Cardiac muscle cell (in vitro differentiated cells and primary cell): ENCODE measurements around the gene ADO. TPM values are rescaled to one million over a fixed set of nuclear protein-coding genes. Genes with fewer than 3 reads are reported as not detected.

Source experiments
- DNase-seq, 2 donors: peaks; one replicate each; pipeline versions ENCODE4 v3.0.0 to v3.0.0-alpha.2; 2010 to 2017; ENCODE audit warnings: low read depth in 1 of 2, low spot score in 1 of 2
- H3K27ac ChIP-seq: fragments of 200-600 bp; sonication (generic); 2 replicates; pipeline ENCODE4 v1.5.1; 2016
- H3K27me3 ChIP-seq: fragments of 200-600 bp; sonication (generic); 2 replicates; pipeline ENCODE4 v1.6.0; 2016; ENCODE audit warnings: control low read depth
- H3K36me3 ChIP-seq: fragments of 200-600 bp; sonication (generic); 2 replicates; pipeline ENCODE4 v1.5.1; 2016; ENCODE audit warnings: control low read depth
- H3K4me1 ChIP-seq: fragments of 200-600 bp; sonication (generic); 2 replicates; pipeline ENCODE4 v1.8.1; 2017; ENCODE audit warnings: low read depth, mild to moderate bottlenecking, mixed run types
- H3K4me3 ChIP-seq: fragments of 200-600 bp; sonication (generic); 2 replicates; pipeline ENCODE4 v1.5.1; 2016; ENCODE audit warnings: mild to moderate bottlenecking
- H3K9me3 ChIP-seq: fragments of 200-600 bp; sonication (generic); 2 replicates; pipeline ENCODE4 v1.5.1; 2017; ENCODE audit warnings: low read depth, mild to moderate bottlenecking, control low read depth
- CTCF ChIP-seq: IDR thresholded peaks from 2 replicates; pipeline ENCODE4 v1.5.1; 2012; ENCODE audit warnings: low read depth, mild to moderate bottlenecking, low read length
- polyA plus RNA-seq: library from polyadenylated mRNA; unstranded; fragments of >200 nt; fragmentation: Nextera tagmentation; extraction: Ambion mirVana; gene quantifications from 2 replicates; pipeline ENCODE4 v1.2.1, GENCODE V29; 2016
- total RNA-seq: library from RNA; depleted of rRNA; stranded (reverse); fragments of >200 nt; gene quantifications from 2 replicates; pipeline ENCODE4 v1.2.3, GENCODE V29; 2016

Gene ADO
- total and polyA plus RNA-seq, 2 experiments from 2014 or later: 6.8 to 29.4 TPM

GRCh38 chr10:62761115-62761514 is 43.4 kb upstream of the ADO start:
- DNase-seq: no peak
- Histone ChIP-seq H3K4me3 (no peak overlapping the region), H3K36me3 (no peaks in the 10 kb centered on the region), H3K27ac (no peak overlapping the region), H3K9me3 (no peaks in the 10 kb centered on the region), H3K27me3 (no peaks in the 10 kb centered on the region), H3K4me1 (peaks cover 13% of the 10 kb centered on the region)
- no peak for TF ChIP-seq CTCF

- Histone ChIP-seq H3K27me3 (no peaks in the 10 kb centered on the region), H3K9me3 (no peaks in the 10 kb centered on the region), H3K27ac (peak overlapping the region; percentile 1), H3K36me3 (no peaks in the 10 kb centered on the region), H3K4me3 (no peak overlapping the region), H3K4me1 (peaks cover 13% of the 10 kb centered on the region)
- no peak for TF ChIP-seq CTCF
- DNase-seq: peak; percentile 35 to 38
Observed at GRCh38 chr10:62763155-62763554, 41.4 kb upstream of the ADO start.

- TF ChIP-seq CTCF: no peak
- Histone ChIP-seq H3K4me1 (peaks cover 13% of the 10 kb centered on the region), H3K27ac (no peak overlapping the region)
Observed at GRCh38 chr10:62764011-62764410, 40.5 kb upstream of the ADO start.

GRCh38 chr10:62765726-62766125 is 38.8 kb upstream of the ADO start:
- TF ChIP-seq CTCF: no peak
- Histone ChIP-seq H3K9me3 (no peaks in the 10 kb centered on the region), H3K4me1 (peaks cover 25% of the 10 kb centered on the region), H3K36me3 (no peaks in the 10 kb centered on the region), H3K4me3 (no peak overlapping the region), H3K27me3 (no peaks in the 10 kb centered on the region), H3K27ac (no peak overlapping the region)
- no peak for DNase-seq

More at GRCh38 chr10:62764011-62764410, 40.5 kb upstream of the ADO start:
- DNase-seq: no peak
- H3K27me3 ChIP-seq: no peaks in the 10 kb centered on the region
- no peaks in the 10 kb centered on the region for H3K9me3 ChIP-seq
- no peak overlapping the region for H3K4me3 ChIP-seq
- H3K36me3 ChIP-seq: no peaks in the 10 kb centered on the region

GRCh38 chr10:62766386-62766785 is 38.1 kb upstream of the ADO start:
- Histone ChIP-seq H3K9me3 (no peaks in the 10 kb centered on the region), H3K4me1 (peaks cover 26% of the 10 kb centered on the region), H3K4me3 (no peak overlapping the region), H3K36me3 (no peaks in the 10 kb centered on the region), H3K27ac (no peak overlapping the region), H3K27me3 (no peaks in the 10 kb centered on the region)
- TF ChIP-seq CTCF: no peak
- DNase-seq: no peak

GRCh38 chr10:62769574-62770242 is 34.8 kb upstream of the ADO start:
- DNase-seq: peak in 1 of 2 donors; percentile 35
- no peaks in the 10 kb centered on the region for H3K9me3 ChIP-seq
- no peak overlapping the region for H3K27ac ChIP-seq
- H3K4me1 ChIP-seq: peaks cover 27% of the 10 kb centered on the region
- no peaks in the 10 kb centered on the region for H3K27me3 ChIP-seq
- no peak overlapping the region for H3K4me3 ChIP-seq
- no peaks in the 10 kb centered on the region for H3K36me3 ChIP-seq
- TF ChIP-seq CTCF: no peak
